ENCODE data around the gene FBXL5. TPM values are rescaled to one million over a fixed set of nuclear protein-coding genes. Genes with fewer than 3 reads are reported as not detected.

FBXL5 gene
- total and polyA plus RNA-seq, 2 donors (not counting 1 experiment from before 2014, with no cell fraction given) = 21.2 to 41.0 TPM

DNA sequence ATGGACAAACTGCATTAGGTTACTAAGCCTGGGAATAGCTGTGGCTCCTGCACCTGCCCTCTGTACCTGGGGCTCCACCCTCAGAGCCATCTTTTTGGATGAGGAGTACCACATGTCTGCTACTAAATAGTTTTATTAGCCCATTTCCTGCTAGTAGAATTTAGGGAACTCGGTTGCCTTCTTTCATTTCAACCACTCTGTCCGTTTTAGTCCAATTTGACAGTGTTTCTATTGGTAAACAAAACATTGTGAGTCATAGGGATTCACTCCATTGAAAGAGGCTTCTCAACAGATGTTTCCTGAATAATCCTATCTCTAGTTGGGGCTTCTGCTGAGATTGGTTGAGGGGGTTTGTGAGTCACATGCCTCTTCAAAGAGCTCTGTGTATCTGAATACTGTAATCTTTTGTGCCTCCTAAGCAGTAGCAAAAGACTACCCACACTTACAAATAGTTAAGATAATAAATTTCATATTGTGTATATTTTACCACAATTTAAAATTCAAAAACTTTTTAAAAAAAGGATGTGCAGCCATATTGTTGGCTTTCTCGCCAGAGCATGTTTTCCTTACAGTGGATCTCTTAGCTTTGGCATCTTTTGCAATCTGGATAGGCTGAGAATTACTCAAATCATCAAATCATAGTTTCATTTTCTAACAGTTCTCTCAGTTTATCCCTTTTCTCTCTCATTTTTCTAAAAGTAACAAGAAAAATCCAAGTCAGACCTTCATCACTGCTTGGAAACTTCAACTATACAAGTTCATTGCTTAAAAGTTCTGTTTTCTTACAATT lies 36.4 kb upstream of the FBXL5 start:
- Mint-ChIP-seq H3K27me3 (no peaks in the 10 kb centered on the region), H3K4me1 (no peaks in the 10 kb centered on the region), H3K27ac (no peak overlapping the region), H3K4me3 (no peak overlapping the region), H3K9me3 (ENCODE audit: insufficient read depth) (no peaks in the 10 kb centered on the region)
- no peak overlapping the region for H3K4me3 ChIP-seq (ENCODE audit: control extremely low read depth in 1 of 5, extremely low read depth in 1 of 5, insufficient read depth in 1 of 5, low read depth in 2 of 5, low read length in 4 of 5)
- ATAC-seq (ENCODE audit: low read depth) (no peak), DNase-seq (no peak)
- no peaks in the 10 kb centered on the region for H3K79me2 ChIP-seq (ENCODE audit: control insufficient read depth, insufficient read depth, low read length)
- no peaks in the 10 kb centered on the region for H3K27me3 ChIP-seq (replicated peaks in 1 of 4; ENCODE audit: control extremely low read depth in 1 of 4, control insufficient read depth in 3 of 4, insufficient read depth in 4 of 4, low read length in 3 of 4)
- H3K27ac ChIP-seq (ENCODE audit: low read length in 2 of 2) = no peak overlapping the region
- peaks cover 1 to 15% of the 10 kb centered on the region in 2 experiments for H3K36me3 ChIP-seq (replicated peaks in 1 of 2; ENCODE audit: control extremely low read depth in 1 of 2, control insufficient read depth in 1 of 2, extremely low read depth in 1 of 2, insufficient read depth in 2 of 2, low read length in 1 of 2)
- no peaks in the 10 kb centered on the region for H4K20me1 ChIP-seq (ENCODE audit: control insufficient read depth, insufficient read depth, low read length, poor library complexity, severe bottlenecking)
- ChIA-PET CTCF (no interaction called here), POLR2A (no interaction called here)
- intact Hi-C loops (cut with micrococcal nuclease) = no loop called here
- WGBS (ENCODE audit: insufficient coverage) = 100% methylated on average over 1 of the region's 3 CpGs
- H3K4me2 ChIP-seq (replicated peaks; ENCODE audit: low read depth, low read length, poor library complexity, severe bottlenecking) = no peak overlapping the region
- H3K9me3 ChIP-seq (ENCODE audit: control extremely low read depth in 1 of 3, control insufficient read depth in 2 of 3, insufficient read depth in 1 of 3, low read length in 2 of 3) = no peaks in the 10 kb centered on the region
- no peaks in the 10 kb centered on the region for H3K4me1 ChIP-seq (ENCODE audit: control insufficient read depth in 2 of 2, insufficient read depth in 2 of 2, low read length in 2 of 2)
- no peak for TF ChIP-seq EZH2 (IDR thresholded peaks at IDR 0.05; ENCODE audit: borderline replicate concordance, insufficient read depth, low read depth, low read length, poor library complexity, severe bottlenecking)
- no peak overlapping the region for H3K9ac ChIP-seq (ENCODE audit: low read length)
- H2AFZ ChIP-seq (ENCODE audit: insufficient read depth, low read depth, low read length, poor library complexity, severe bottlenecking) = no peak overlapping the region

DNA sequence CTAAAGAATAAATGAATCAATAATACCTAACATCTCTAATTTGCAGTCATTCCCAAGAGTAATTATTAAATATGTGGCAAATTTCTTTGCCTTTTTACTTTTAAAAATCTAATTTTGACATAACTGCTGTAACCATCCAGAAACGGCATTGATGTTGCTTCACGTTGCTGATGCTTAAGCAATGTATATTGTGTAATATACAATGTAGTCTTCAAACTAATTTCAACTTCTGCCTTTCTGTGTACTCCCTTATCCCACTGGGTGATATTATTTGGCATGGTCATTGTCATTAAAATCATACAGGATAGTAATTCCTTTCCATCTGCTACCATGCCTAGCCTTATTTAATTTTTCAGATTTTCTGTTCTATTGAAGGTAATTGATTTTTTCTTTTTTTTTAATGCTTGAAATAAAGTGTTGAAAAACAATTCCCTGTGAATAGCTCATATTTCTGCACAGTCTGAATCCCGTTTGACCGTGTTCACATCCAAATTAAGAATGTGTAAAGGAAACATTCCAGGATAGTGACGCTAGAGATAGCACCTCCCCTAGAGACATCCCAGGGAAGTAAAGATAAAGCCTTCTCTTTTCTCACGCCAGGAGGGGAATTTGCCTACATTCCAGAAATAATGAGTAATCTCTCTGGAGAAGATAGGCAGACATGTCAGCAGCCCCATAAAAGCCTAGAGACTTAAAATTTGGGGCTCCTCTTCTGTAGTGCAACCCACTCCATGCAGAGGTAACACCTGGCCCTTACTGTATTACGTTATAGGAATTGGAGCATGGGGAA lies 35.1 kb upstream of the FBXL5 start:
- no peak for DNase-seq
- no peaks in the 10 kb centered on the region for H3K4me1 ChIP-seq (ENCODE audit: control insufficient read depth in 2 of 2, insufficient read depth in 2 of 2, low read length in 2 of 2)
- H3K27ac Mint-ChIP-seq = no peak overlapping the region
- peaks cover 2% of the 10 kb centered on the region for H3K4me1 Mint-ChIP-seq
- peaks cover 3 to 23% of the 10 kb centered on the region in 2 experiments for H3K36me3 ChIP-seq (replicated peaks in 1 of 2; ENCODE audit: control extremely low read depth in 1 of 2, control insufficient read depth in 1 of 2, extremely low read depth in 1 of 2, insufficient read depth in 2 of 2, low read length in 1 of 2)
- intact Hi-C loops (cut with micrococcal nuclease) = no loop called here
- H3K79me2 ChIP-seq (ENCODE audit: control insufficient read depth, insufficient read depth, low read length) = no peaks in the 10 kb centered on the region
- no peak overlapping the region for H3K9ac ChIP-seq (ENCODE audit: low read length)
- ChIA-PET POLR2A (no interaction called here), CTCF (no interaction called here)
- no peak overlapping the region for H3K4me2 ChIP-seq (replicated peaks; ENCODE audit: low read depth, low read length, poor library complexity, severe bottlenecking)
- H3K27me3 Mint-ChIP-seq = no peaks in the 10 kb centered on the region
- no peak overlapping the region for H3K4me3 Mint-ChIP-seq
- TF ChIP-seq CTCF (IDR thresholded peaks at IDR 0.05) (no peak), EZH2 (IDR thresholded peaks at IDR 0.05; ENCODE audit: borderline replicate concordance, insufficient read depth, low read depth, low read length, poor library complexity, severe bottlenecking) (no peak)
- no peaks in the 10 kb centered on the region for H3K9me3 ChIP-seq (ENCODE audit: control extremely low read depth in 1 of 3, control insufficient read depth in 2 of 3, insufficient read depth in 1 of 3, low read length in 2 of 3)
- H3K27ac ChIP-seq (ENCODE audit: low read length in 2 of 2) = no peak overlapping the region
- peak overlapping the region in 1 of 5 experiments; percentile 30 for H3K4me3 ChIP-seq (ENCODE audit: control extremely low read depth in 1 of 5, extremely low read depth in 1 of 5, insufficient read depth in 1 of 5, low read depth in 2 of 5, low read length in 4 of 5)
- H3K9me3 Mint-ChIP-seq (ENCODE audit: insufficient read depth) = no peaks in the 10 kb centered on the region
- H3K27me3 ChIP-seq (replicated peaks in 1 of 4; ENCODE audit: control extremely low read depth in 1 of 4, control insufficient read depth in 3 of 4, insufficient read depth in 4 of 4, low read length in 3 of 4) = no peaks in the 10 kb centered on the region
- no peak overlapping the region for H2AFZ ChIP-seq (ENCODE audit: insufficient read depth, low read depth, low read length, poor library complexity, severe bottlenecking)
- no CpG with 5 or more reads among the region's 7 CpGs for WGBS (ENCODE audit: insufficient coverage)
- no peaks in the 10 kb centered on the region for H4K20me1 ChIP-seq (ENCODE audit: control insufficient read depth, insufficient read depth, low read length, poor library complexity, severe bottlenecking)
- no peak for ATAC-seq (ENCODE audit: low read depth)
